ENCODE results near the gene PPP2R2C.

Gene PPP2R2C

GRCh38 chr4:6391852-6392188 is 80.6 kb downstream of the PPP2R2C start:
- TF ChIP-seq REST (IDR thresholded peaks at IDR 0.05; ENCODE audit: insufficient replicate concordance, low read depth) (no peak), GABPA (IDR thresholded peaks at IDR 0.05; ENCODE audit: low read depth) (no peak), POLR2AphosphoS5 (IDR thresholded peaks at IDR 0.05; ENCODE audit: low read depth) (no peak), SPI1 (IDR thresholded peaks at IDR 0.05; ENCODE audit: borderline replicate concordance, low read depth) (no peak)
- TF ChIP-seq, protein P1, sequence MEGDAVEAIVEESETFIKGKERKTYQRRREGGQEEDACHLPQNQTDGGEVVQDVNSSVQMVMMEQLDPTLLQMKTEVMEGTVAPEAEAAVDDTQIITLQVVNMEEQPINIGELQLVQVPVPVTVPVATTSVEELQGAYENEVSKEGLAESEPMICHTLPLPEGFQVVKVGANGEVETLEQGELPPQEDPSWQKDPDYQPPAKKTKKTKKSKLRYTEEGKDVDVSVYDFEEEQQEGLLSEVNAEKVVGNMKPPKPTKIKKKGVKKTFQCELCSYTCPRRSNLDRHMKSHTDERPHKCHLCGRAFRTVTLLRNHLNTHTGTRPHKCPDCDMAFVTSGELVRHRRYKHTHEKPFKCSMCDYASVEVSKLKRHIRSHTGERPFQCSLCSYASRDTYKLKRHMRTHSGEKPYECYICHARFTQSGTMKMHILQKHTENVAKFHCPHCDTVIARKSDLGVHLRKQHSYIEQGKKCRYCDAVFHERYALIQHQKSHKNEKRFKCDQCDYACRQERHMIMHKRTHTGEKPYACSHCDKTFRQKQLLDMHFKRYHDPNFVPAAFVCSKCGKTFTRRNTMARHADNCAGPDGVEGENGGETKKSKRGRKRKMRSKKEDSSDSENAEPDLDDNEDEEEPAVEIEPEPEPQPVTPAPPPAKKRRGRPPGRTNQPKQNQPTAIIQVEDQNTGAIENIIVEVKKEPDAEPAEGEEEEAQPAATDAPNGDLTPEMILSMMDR (IDR thresholded peaks at IDR 0.05; ENCODE audit: insufficient read depth, low read length), result no peak
- Histone ChIP-seq H3K4me3 (replicated peaks; ENCODE audit: insufficient read depth, low read length) (no peak overlapping the region), H3K27me3 (ENCODE audit: insufficient read depth, poor library complexity, severe bottlenecking) (no peaks in the 10 kb centered on the region), H3K27ac (replicated peaks) (no peak overlapping the region)
- DNase-seq (ENCODE audit: low read depth in 1 of 2, low spot score in 1 of 2), result no peak

DNA sequence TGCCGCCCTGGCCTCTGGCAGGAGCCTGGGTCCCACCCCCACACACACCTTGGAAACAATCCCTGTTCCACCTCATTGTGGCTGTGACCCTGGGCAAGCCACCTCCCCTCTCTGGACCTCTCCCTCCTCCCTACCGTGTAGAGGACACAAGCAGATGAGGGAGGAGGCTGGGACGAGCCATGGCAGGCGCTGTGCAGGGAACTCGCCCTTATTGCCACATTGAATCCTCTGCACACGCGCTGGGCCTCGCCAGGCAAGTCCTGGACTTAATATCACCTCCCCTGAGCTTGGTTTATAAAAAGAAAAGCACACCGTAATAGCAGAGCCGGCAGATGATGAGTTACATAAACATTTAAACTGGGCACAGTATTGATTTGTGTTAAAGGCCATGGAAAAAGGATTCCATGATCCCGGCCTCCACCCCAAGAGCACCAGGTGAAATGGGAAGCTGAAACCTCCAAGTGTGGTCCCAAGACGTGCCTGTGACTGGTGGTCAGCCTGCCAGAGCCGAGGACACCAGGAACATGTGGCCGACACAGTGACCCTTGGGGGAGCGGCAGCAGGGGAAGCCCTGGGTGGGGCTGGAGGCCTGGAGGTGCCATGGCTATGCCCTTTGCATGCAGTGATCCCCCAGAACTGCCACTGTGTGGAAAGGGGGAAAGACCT is 81.1 kb downstream of the PPP2R2C start:
- no peak overlapping the region for H3K4me3 ChIP-seq (replicated peaks; ENCODE audit: insufficient read depth, low read length)
- DNase-seq (ENCODE audit: low read depth in 1 of 2, low spot score in 1 of 2), result no peak
- H3K27me3 ChIP-seq (ENCODE audit: insufficient read depth, poor library complexity, severe bottlenecking), result no peaks in the 10 kb centered on the region
- H3K27ac ChIP-seq (replicated peaks), result no peak overlapping the region
- TF ChIP-seq GABPA (IDR thresholded peaks at IDR 0.05; ENCODE audit: low read depth) (no peak), REST (IDR thresholded peaks at IDR 0.05; ENCODE audit: insufficient replicate concordance, low read depth) (no peak)

DNA sequence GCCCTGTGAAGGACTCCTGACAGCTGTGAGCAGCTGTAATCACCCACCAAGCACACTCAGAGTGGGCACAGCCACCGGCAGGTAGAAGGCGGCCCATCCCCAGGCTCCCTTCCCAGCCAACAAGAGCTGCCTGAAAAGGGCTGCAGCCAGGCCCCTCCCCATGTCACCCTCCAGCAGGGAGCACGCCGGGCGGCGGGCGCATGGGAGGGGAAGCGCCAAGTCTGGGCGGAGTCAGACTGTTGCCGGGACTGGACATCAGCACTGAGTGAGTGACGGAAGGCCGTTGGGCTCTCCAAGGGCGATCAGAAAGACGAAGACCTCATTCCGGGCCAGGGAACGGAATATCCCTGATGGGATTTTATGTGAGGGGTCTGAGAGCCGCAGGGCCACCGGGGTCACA is 82.1 kb downstream of the PPP2R2C start:
- TF ChIP-seq POLR2AphosphoS5 (IDR thresholded peaks at IDR 0.05; ENCODE audit: low read depth), result no peak
- no peak for TF ChIP-seq REST (IDR thresholded peaks at IDR 0.05; ENCODE audit: insufficient replicate concordance, low read depth)
- TF ChIP-seq SPI1 (IDR thresholded peaks at IDR 0.05; ENCODE audit: borderline replicate concordance, low read depth), result no peak
- TF ChIP-seq, protein P1 (IDR thresholded peaks at IDR 0.05; ENCODE audit: insufficient read depth, low read length), result no peak
- TF ChIP-seq GABPA (IDR thresholded peaks at IDR 0.05; ENCODE audit: low read depth), result no peak
- no peak overlapping the region for H3K27ac ChIP-seq (replicated peaks)
- no peak for DNase-seq (ENCODE audit: low read depth in 1 of 2, low spot score in 1 of 2)
- H3K4me3 ChIP-seq (replicated peaks; ENCODE audit: insufficient read depth, low read length), result no peak overlapping the region
- H3K27me3 ChIP-seq (ENCODE audit: insufficient read depth, poor library complexity, severe bottlenecking), result no peaks in the 10 kb centered on the region

Measured in HL-60 (cell line).